ENCODE results near the gene PPP1R3F.

Gene PPP1R3F

DNA sequence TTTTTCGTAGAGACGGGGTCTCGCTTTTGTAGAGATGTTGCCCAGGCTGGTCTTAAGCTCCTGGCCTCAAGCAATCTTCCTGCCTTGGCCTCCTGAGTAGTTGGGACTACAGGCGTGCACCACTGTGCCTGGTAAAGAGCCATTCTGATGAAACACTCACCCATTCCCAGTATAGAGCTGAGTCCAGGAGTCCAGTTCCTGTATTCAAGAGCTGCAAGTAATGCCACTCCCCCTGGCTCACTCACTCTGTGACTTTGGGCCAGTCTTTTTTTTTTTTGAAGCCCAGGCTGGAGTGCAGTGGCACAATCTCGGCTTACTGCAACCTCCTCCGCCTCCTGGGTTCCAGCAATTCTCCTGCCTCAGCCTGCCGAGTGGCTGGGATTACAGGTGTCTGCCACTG, 30.9 kb upstream of the PPP1R3F start:
- H3K9me3 Mint-ChIP-seq = no peaks in the 10 kb centered on the region

GRCh38 chrX:49242545-49243066, 27.0 kb upstream of the PPP1R3F start:
- Mint-ChIP-seq H3K4me3 (no peak overlapping the region), H3K4me1 (ENCODE audit: low read depth) (peaks cover 7% of the 10 kb centered on the region), H3K27me3 (ENCODE audit: low read depth) (no peaks in the 10 kb centered on the region), H3K36me3 (ENCODE audit: low read depth) (peaks cover 19% of the 10 kb centered on the region), H3K9me3 (no peaks in the 10 kb centered on the region), H3K27ac (no peak overlapping the region)

More for the DNA sequence above, 30.9 kb upstream of the PPP1R3F start:
- Mint-ChIP-seq H3K4me3 (no peak overlapping the region), H3K27me3 (ENCODE audit: low read depth) (no peaks in the 10 kb centered on the region), H3K36me3 (ENCODE audit: low read depth) (peaks cover 15% of the 10 kb centered on the region), H3K4me1 (ENCODE audit: low read depth) (peaks cover 17% of the 10 kb centered on the region), H3K27ac (no peak overlapping the region)

DNA sequence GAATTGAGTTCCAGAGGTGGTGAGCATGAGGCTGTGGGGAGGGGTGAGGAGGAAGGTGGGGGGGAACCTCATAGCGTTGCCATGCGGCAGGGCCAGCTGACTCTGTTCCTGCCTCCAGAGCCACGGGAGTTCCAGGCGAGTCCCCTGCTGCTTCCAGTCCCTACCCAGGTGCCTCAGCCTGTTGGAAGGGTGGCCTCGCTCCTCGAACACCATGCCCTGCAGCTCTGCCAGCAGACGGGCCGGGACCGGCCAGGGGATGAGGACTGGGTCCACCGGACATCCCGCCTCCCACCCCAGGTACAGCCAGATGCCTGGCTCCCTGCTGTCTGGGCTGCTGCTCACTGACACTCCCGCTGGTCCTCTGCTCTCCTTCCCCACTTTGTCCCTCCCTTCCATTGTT, 26.4 kb upstream of the PPP1R3F start:
- Mint-ChIP-seq H3K36me3 (ENCODE audit: low read depth) (peaks cover 21% of the 10 kb centered on the region), H3K27ac (no peak overlapping the region)

DNA sequence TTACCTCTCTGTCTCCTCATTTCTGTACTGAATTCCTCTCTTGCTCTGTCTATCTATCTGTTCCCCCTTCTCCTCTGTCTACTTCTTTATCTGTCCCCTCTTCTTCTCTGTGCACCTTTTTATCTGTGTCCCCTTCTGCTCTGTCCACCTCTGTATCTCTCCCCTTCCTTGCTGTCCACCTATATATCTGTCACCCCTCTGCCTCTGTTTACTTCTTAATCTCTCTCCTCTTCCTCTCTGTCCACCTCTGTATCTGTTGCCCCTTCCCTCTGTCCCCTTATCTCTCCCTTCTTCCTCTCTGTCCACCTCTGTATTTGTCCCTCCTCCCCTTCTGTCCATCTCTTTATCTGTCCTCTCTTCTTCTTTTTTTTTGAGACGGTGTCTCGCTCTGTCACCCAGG, 25.4 kb upstream of the PPP1R3F start:
- Mint-ChIP-seq H3K9me3 (no peaks in the 10 kb centered on the region), H3K27ac (no peak overlapping the region), H3K27me3 (ENCODE audit: low read depth) (no peaks in the 10 kb centered on the region), H3K4me1 (ENCODE audit: low read depth) (peaks cover 7% of the 10 kb centered on the region), H3K36me3 (ENCODE audit: low read depth) (peaks cover 21% of the 10 kb centered on the region), H3K4me3 (no peak overlapping the region)

More for the DNA sequence above, 26.4 kb upstream of the PPP1R3F start:
- no peaks in the 10 kb centered on the region for H3K9me3 Mint-ChIP-seq
- H3K27me3 Mint-ChIP-seq (ENCODE audit: low read depth) = no peaks in the 10 kb centered on the region
- peaks cover 7% of the 10 kb centered on the region for H3K4me1 Mint-ChIP-seq (ENCODE audit: low read depth)
- H3K4me3 Mint-ChIP-seq = no peak overlapping the region

- H3K4me3 Mint-ChIP-seq = no peak overlapping the region
- no peaks in the 10 kb centered on the region for H3K9me3 Mint-ChIP-seq
- no peak overlapping the region for H3K27ac Mint-ChIP-seq
- H3K27me3 Mint-ChIP-seq (ENCODE audit: low read depth) = no peaks in the 10 kb centered on the region
- H3K36me3 Mint-ChIP-seq (ENCODE audit: low read depth) = peaks cover 22% of the 10 kb centered on the region
- peaks cover 6% of the 10 kb centered on the region for H3K4me1 Mint-ChIP-seq (ENCODE audit: low read depth)
Observed at GRCh38 chrX:49246541-49246940, 23.1 kb upstream of the PPP1R3F start.

- H3K27ac Mint-ChIP-seq = no peak overlapping the region
- H3K27me3 Mint-ChIP-seq (ENCODE audit: low read depth) = no peaks in the 10 kb centered on the region
- no peaks in the 10 kb centered on the region for H3K9me3 Mint-ChIP-seq
- peaks cover 6% of the 10 kb centered on the region for H3K4me1 Mint-ChIP-seq (ENCODE audit: low read depth)
- peaks cover 25% of the 10 kb centered on the region for H3K36me3 Mint-ChIP-seq (ENCODE audit: low read depth)
- H3K4me3 Mint-ChIP-seq = no peak overlapping the region
Observed at GRCh38 chrX:49247346-49247745, 22.2 kb upstream of the PPP1R3F start.

DNA sequence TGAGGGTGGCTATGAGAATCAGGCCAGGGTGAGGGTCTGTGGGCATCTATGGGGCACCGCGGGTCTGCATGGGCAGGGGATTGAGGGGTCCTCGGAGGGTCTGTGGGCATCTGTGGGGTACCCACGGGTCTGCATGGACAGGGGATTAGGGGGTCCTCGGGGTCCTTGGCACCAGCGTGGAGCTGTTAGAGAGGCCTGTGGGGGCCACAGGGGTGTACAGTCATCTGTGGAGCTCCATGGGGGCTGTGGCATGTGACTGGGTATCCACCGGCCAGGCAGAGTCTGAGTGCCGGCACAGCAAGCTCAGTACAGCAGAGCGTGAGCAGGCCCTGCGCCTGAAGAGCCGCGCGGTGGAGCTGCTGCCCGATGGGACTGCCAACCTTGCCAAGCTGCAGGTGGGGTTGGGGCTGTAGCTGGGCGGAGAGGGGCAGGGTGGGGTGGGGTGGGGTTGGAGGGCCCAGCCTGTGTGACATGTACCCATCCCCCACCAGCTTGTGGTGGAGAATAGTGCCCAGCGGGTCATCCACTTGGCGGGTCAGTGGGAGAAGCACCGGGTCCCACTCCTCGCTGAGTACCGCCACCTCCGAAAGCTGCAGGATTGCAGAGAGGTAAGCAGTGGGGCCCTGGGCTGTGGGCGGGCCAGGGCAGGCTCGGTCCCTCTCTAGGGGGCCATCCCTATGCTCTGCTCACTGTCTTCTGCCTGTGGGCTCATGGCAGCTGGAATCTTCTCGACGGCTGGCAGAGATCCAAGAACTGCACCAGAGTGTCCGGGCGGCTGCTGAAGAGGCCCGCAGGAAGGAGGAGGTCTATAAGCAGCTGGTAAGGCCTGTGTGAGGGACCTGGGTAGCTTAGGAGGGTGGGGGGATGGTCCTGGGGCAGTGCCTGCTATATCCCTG, 21.4 kb upstream of the PPP1R3F start:
- no peaks in the 10 kb centered on the region for H3K27me3 Mint-ChIP-seq (ENCODE audit: low read depth)
- H3K9me3 Mint-ChIP-seq = no peaks in the 10 kb centered on the region
- no peak overlapping the region for H3K27ac Mint-ChIP-seq
- H3K4me1 Mint-ChIP-seq (ENCODE audit: low read depth) = peaks cover 6% of the 10 kb centered on the region
- no peak overlapping the region for H3K4me3 Mint-ChIP-seq
- H3K36me3 Mint-ChIP-seq (ENCODE audit: low read depth) = peaks cover 24% of the 10 kb centered on the region

GRCh38 chrX:49249071-49249470, 20.5 kb upstream of the PPP1R3F start:
- Mint-ChIP-seq H3K4me1 (ENCODE audit: low read depth) (peaks cover 3% of the 10 kb centered on the region), H3K27me3 (ENCODE audit: low read depth) (no peaks in the 10 kb centered on the region), H3K36me3 (ENCODE audit: low read depth) (peaks cover 20% of the 10 kb centered on the region)

DNA sequence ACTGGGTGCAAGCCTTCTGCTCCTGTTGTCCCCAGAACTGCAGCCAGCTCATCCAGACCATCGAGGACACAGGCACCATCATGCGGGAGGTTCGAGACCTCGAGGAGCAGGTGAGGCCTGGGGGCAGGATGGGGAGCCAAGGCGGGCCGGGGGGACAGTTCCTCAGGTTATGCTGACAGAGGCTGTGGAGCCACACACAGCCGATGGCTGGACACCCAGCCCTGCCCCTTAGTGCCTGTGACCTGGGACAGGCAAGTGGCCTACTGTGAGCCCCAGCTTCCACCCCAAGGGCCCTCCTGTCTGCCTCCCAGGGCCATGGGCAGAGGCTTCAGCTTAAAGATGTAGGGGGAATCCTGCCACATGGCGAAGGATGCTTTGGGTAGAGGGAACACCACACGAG, 20.0 kb upstream of the PPP1R3F start:
- Mint-ChIP-seq H3K4me1 (ENCODE audit: low read depth) (peaks cover 2% of the 10 kb centered on the region), H3K27me3 (ENCODE audit: low read depth) (no peaks in the 10 kb centered on the region), H3K36me3 (ENCODE audit: low read depth) (peaks cover 17% of the 10 kb centered on the region), H3K4me3 (no peak overlapping the region), H3K27ac (no peak overlapping the region), H3K9me3 (no peaks in the 10 kb centered on the region)

More at GRCh38 chrX:49249071-49249470, 20.5 kb upstream of the PPP1R3F start:
- Mint-ChIP-seq H3K27ac (no peak overlapping the region), H3K9me3 (no peaks in the 10 kb centered on the region), H3K4me3 (no peak overlapping the region)

- Mint-ChIP-seq H3K27ac (no peak overlapping the region), H3K27me3 (ENCODE audit: low read depth) (no peaks in the 10 kb centered on the region), H3K9me3 (no peaks in the 10 kb centered on the region), H3K36me3 (ENCODE audit: low read depth) (peaks cover 17% of the 10 kb centered on the region), H3K4me3 (no peak overlapping the region), H3K4me1 (ENCODE audit: low read depth) (peaks cover 2% of the 10 kb centered on the region)
Observed at GRCh38 chrX:49250066-49250465, 19.5 kb upstream of the PPP1R3F start.

- no peak overlapping the region for H3K4me3 Mint-ChIP-seq
Observed at GRCh38 chrX:49250578-49250977, 19.0 kb upstream of the PPP1R3F start.

DNA sequence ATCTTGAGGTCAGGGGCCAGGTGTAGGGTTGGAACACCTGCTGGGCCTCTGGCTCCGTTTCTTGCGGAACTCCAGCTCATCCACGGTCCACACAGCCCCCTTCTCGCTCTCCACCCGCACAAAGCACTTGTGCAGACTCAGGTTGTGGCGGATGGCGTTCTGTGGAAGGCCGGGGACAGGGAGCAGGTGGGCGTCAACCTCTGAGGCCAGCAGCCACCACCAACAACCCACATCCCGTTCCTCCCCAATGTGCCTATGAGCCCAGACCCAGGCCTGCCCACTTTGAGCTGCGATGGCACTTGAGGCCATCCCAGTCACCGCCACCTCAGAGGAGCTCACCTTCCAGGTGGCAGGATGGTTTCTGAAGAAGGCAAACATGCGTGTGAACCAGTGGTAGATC, 18.3 kb upstream of the PPP1R3F start:
- Mint-ChIP-seq H3K4me3 (no peak overlapping the region), H3K27ac (no peak overlapping the region), H3K4me1 (ENCODE audit: low read depth) (peaks cover 2% of the 10 kb centered on the region), H3K27me3 (ENCODE audit: low read depth) (no peaks in the 10 kb centered on the region), H3K36me3 (ENCODE audit: low read depth) (peaks cover 15% of the 10 kb centered on the region), H3K9me3 (no peaks in the 10 kb centered on the region)

More at GRCh38 chrX:49250578-49250977, 19.0 kb upstream of the PPP1R3F start:
- Mint-ChIP-seq H3K9me3 (no peaks in the 10 kb centered on the region), H3K27me3 (ENCODE audit: low read depth) (no peaks in the 10 kb centered on the region), H3K4me1 (ENCODE audit: low read depth) (peaks cover 2% of the 10 kb centered on the region), H3K27ac (no peak overlapping the region), H3K36me3 (ENCODE audit: low read depth) (peaks cover 17% of the 10 kb centered on the region)

DNA sequence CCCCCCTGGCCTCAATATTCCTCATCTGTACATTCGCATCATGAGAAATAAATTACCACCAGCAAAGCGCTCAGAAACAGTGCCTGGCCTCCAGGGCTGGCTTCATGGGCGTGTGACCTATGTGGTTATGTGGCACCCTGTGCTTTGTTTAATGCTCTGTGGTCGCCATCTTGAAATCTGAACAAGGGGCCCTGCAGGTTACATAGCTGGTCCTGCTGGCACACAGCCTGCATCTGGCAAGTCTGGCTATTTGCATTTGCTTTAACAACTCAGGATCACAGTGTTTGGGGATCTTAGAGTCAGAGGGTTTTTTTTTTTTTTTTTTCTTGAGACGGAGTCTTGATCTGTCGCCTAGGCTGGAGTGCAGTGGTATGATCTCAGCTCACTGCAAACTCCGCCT, 15.0 kb upstream of the PPP1R3F start:
- H3K36me3 Mint-ChIP-seq (ENCODE audit: low read depth) = peaks cover 15% of the 10 kb centered on the region

GRCh38 chrX:49256268-49256995, 13.2 kb upstream of the PPP1R3F start:
- no peak overlapping the region for H3K4me3 Mint-ChIP-seq
- H3K36me3 Mint-ChIP-seq (ENCODE audit: low read depth) = peaks cover 9% of the 10 kb centered on the region
- peaks cover 10% of the 10 kb centered on the region for H3K4me1 Mint-ChIP-seq (ENCODE audit: low read depth)
- H3K27ac Mint-ChIP-seq = no peak overlapping the region
- no peaks in the 10 kb centered on the region for H3K9me3 Mint-ChIP-seq
- no peaks in the 10 kb centered on the region for H3K27me3 Mint-ChIP-seq (ENCODE audit: low read depth)

More for the DNA sequence above, 15.0 kb upstream of the PPP1R3F start:
- Mint-ChIP-seq H3K27ac (no peak overlapping the region), H3K4me3 (no peak overlapping the region), H3K27me3 (ENCODE audit: low read depth) (no peaks in the 10 kb centered on the region), H3K9me3 (no peaks in the 10 kb centered on the region), H3K4me1 (ENCODE audit: low read depth) (peaks cover 10% of the 10 kb centered on the region)
